GM19372 (cell line): ENCODE measurements around the gene SEMA4C.

Experiments used
- ATAC-seq: cut with Tn5 transposase; IDR thresholded peaks from one replicate; pipeline ENCODE4 v1.9.1; 2021; ENCODE audit warnings: mild to moderate bottlenecking, low read depth, moderate library complexity; ENCODE audit not compliant: unreplicated experiment

Gene SEMA4C

DNA sequence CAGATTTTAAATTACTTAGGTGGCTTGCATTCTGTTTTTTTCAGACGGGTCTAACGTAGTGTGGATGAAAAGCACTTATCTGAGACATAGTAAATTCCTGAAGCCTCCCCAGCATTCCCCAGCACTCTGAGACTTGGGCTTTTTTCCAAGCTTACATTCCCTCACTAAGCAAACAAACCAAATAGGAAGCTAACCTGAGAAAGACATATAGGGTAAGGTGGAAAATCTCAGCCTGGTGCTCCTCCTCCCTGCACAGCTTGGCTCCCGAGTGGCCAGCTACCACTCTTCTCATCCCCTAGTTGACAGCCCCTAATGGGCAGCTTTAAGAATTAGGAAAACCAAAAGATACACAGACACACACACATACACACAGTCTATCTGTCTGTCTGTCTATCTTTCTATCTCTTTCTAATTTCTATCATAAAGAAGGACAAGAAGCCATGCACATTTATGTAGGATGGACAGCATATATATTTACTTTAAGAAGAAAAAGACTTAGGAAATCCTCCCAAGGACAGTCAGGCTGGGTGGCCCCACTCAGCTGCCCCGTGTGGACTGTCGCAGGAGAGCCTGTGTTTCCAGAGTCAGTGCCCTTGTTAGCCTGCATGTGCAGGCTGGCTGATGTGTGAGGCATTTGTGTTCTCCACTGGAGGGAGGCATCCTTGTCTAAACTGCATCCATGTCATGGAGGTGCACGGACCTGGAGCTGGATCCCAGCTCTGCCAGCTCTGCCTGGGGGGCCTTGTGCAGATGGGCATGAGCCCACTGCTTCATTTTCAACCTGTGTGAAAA lies 45.6 kb downstream of the SEMA4C start:
- no peak for ATAC-seq

DNA sequence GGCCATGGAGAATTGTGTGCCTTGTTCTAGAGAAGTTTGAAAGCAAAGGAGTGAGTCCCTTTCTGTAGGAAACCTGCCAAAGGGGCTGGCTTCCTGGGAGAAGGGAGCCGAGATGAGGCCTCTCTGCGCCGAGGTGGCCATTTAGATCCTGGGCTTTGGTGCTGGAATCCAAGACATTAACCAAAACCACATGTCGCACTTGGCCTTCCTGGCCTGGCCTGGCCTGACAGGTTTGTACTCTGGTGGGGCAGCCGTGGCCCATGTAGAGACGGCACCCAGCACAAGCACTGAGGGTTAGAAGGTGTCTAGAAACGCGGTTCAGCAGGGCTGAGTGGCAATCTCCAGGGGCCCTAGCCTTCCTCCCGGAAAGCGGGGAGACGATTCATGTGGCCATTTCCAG lies 46.7 kb downstream of the SEMA4C start:
- ATAC-seq: no peak

DNA sequence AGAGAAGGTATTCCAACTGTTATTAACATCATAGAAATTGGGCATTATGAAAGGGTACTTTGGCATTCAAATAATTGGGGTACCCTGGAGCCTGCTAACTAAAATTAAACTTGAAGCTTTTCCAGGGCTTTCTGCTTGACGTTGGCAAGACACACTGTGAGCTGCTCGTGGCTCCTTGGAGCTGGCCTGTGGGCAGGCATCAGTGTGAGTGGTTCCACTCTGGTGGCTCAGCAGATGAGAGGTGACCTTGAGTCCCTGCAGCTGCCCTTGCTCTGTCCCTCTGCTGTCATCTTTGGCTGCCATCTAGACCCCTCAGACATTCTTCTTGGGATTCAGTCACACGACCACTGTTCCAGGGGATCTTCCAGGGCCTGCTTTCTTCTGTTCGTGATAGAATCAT lies 47.1 kb downstream of the SEMA4C start:
- no peak for ATAC-seq

DNA sequence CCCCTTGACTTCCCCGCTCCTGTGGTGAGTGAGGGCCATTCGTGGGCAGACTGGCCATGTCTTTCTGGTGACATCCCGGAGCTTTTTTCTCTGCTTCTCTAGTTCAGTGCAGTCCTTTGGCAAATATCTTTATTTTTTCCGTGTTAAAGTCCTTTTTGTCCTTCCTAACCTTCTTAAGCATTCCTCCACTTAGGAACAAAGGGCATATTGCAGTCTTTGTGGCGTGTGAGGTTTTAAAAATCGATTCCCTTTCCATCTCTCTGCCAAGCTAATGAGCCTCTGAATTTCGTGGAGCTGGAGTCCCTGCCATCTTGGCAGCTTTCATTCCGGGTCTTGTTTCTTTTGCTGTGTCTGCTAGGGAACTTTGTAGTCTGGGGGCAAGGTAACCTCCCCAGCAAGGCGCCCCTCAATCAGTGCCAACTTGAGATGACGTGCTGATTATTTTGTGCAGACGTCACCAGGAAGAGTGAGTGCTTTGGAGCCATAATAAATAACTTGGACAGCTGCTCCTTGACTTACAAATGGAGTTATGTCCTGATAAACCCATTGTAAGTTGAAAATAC lies 48.7 kb downstream of the SEMA4C start:
- ATAC-seq: no peak

DNA sequence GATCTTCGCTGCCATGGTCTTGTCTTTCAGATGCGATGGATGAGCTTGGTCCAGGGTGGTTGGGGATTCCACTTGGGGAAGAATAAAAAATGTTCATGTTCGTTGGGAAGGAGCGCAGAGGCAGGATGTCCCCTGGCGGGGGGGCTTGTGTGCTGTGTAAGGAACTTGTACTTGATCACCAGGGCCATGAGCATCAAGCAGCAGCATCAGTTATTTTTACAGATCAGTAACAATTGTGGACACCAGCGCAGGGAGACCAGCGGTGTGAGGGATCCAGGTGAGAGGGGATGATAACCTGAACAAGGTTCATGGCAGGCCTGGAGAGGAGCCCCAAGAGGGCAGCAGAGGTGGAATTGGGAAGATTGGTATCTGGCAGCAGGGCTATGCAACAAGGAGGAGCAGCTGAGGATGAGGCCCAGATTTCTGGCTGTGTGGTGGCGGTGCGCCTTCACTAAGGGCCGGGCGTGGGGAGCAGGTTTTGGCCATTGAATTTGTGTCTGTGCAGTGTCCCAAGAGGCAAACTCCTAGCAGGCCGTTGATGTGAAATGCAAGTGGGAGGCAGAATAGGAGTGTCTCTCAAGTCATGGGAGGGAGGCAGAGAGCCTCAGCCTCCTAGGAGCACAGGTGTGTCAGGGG lies 49.9 kb downstream of the SEMA4C start:
- ATAC-seq: no peak

DNA sequence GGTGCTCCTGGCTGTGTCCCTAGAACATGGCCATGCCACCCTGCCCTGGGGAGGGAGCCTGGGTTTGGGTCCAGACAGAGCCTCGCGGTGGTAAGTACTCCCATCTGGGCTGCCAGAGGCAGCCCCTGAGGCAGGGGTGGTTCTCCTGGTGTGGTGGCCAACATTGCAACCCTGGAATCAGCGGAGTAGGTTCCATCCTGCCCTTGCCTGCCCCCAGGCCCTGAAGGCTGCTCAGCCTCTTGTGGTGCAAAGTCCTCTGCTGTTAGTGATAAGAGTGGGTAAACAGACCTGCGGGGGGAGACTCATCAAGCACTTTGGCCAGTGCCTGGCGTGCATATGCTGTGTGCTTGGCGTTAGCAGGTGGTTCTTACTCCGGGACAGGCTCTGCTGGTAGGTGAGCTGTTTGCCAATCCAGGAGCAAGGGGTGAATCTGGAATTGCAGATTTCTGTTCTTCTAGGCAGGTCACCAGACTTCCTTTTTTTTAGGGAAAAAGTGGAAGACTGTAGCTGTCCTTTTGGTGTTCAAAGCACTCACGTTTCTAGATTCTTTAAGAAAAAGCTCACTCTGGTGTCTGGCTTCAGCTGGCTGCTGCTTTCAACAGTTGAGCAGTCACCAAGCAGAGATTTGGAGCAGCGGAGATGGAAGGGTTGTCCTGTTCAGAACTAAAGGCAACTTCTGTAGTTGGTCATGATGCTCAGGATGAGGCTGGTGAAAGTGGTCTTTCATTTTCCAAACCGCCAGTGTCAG lies 50.6 kb downstream of the SEMA4C start:
- no peak for ATAC-seq

DNA sequence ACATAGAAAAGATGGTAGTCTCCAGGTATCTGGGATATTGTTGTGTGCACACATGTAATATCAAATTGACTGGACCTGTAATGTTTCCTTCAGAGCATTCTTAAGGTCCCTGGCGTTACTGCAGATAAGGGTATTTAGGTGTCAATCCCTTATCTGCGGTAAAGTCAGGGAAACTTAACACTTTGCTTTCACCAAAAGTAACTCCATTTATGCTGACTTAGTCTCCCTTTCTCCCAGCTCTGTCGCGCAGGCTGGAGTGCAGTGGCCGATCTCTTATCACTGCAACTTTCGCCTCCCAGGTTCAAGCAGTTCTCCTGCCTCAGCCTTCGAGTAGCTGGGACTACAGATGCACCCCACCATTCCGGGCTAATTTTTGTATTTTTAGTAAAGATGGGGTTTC lies 52.0 kb downstream of the SEMA4C start:
- ATAC-seq: no peak

DNA sequence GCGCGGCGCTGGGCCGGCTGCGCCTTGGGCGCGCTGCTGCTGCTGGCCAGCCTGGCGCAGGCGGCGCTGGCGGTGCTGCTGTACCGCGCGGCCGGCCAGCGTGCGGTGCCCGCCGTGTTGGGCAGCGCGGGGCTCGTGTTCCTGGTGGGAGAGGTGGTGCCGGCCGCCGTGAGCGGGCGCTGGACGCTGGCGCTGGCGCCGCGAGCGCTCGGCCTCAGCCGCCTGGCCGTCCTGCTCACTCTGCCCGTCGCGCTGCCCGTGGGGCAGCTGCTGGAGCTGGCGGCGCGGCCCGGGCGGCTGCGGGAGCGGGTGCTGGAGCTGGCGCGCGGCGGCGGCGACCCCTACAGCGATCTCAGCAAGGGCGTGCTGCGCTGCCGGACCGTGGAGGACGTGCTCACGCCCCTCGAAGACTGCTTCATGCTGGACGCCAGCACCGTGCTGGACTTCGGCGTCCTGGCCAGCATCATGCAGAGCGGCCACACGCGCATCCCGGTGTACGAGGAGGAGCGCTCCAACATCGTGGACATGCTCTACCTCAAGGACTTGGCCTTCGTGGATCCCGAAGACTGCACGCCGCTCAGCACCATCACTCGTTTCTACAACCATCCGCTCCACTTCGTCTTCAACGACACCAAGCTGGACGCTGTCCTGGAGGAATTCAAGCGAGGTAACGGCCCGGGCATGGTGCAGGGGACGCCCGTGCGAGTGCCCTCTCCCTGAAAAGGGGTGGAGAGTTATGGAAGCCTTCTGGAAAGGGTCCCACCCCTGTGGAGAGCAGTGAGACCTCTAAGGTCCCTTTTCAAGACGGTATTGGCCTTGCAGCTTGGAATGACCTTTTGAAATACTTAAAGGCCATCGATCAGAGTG lies 52.8 kb downstream of the SEMA4C start:
- ATAC-seq: peak; percentile 32

DNA sequence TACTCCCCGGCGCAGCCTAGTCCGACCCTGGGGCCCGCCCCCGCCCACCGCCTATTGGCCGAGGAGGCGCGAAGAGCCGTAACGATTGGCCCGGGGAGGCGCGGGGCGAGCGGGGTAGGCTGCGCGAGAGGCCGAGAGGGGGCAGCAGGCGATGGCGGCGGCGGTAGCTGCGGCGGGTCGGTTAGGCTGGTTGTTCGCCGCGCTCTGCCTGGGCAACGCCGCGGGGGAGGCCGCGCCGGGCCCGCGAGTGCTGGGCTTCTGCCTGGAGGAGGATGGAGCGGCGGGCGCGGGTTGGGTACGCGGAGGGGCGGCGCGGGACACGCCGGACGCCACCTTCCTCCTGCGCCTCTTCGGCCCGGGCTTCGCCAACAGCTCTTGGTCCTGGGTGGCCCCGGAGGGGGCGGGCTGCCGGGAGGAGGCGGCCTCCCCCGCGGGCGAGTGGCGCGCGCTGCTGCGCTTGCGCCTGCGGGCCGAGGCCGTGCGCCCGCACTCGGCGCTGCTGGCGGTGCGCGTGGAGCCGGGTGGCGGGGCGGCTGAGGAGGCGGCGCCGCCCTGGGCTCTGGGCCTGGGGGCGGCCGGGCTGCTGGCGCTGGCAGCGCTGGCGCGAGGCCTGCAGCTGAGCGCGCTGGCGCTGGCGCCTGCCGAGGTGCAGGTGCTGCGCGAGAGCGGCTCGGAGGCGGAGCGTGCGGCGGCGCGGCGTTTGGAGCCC lies 53.6 kb downstream of the SEMA4C start, which contains the start of gene CNNM3:
Gene CNNM3 (plus strand): TSS at position 142 of the 709 bp plus-strand sequence. CDS start 10 bp downstream, at position 152.
- peak; percentile 85 for ATAC-seq

DNA sequence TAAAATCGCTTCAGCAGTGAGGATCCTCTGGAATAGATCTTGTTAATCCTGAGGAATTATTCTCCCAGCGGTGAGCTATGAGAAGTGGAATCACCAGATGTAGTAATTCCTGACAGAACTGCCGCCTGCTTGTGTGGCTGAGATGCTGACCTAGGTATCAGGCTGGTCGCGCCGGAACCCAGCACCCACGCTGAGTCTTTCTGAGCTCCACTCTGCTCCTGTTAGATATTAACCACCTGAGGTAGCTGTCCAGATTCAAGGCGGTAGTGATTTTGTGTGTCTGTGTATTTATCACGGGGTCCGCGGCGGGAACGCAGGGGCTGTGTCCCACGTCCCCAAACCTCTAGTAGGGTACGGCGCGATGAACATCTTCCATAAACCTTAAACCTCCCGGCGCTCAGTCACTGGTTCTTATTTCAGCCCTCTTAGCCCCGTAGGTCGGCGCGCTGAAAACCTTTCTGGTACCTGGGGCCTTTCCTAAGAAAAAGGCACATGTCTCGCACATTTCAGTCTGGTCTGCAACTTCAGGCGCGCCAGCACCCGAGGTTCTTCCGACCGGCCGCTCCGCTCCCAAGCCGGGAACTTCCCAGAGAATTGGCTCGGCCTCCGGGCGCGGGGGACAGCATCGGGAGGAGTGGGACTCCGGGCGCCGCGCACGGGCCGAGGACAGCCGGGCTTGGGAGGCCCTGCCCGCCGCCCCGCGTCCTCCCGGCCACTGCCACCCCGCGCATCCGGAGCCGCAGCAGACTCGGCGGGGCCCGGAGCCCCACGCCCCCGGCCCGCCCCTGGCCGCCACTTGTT lies 54.4 kb downstream of the SEMA4C start:
- ATAC-seq: no peak

DNA sequence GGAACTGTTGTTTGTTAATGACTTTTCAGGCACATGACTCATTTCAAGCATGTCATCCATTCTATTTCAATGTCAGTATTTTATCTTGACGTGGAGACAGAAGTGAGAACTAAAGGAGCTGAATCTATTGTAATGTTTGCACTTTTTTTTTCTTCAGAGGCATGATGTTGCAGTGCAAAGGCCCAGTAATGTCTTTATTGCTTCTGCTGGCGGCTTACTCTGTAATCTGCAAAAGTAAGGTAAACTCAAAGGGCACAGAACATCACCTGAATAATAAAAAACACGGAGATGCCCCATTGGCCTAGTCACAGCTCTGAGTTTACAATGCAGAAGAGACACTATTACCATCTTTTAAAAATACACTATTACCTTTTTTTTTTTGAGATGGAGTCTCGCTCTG lies 56.2 kb downstream of the SEMA4C start:
- no peak for ATAC-seq

DNA sequence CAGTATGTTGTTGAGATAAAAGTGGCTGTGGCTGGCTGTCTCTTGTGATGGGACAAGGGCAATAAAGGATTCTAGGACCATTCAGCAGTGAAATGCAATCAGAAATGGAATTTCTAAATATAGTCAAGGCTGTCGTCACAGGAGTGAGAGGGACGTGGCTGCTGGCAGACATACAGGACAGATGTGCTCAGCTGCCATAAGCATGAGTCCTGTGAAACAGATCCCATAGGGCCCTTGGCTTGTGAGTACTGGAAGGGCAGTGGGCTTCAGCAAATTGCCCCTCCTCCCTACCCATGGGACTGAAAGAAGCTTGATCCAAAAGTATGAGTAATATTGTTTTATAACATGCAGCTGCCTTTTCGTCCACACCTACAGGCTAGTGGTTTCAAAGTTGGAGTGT lies 58.0 kb downstream of the SEMA4C start:
- no peak for ATAC-seq

DNA sequence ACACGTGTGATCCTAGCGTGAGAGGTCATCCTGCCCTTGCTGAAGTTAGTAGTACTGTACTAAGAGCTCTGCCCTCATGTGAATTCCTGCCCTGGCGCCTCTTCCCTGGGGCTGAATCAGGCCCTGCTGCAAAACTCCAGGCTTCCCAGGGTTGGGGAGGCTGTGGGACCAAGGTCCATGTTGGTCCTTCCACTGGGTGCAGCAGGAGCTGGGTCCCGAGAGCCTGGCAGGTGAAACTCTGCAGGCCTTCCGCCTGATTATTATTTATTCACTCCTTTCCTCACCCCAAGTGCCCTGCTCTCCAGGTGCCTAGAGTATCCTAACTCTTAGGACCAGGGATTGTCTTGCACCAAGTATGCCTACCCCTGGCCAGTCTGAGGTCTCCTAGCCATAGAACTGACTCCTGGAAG lies 59.1 kb downstream of the SEMA4C start:
- ATAC-seq: no peak

DNA sequence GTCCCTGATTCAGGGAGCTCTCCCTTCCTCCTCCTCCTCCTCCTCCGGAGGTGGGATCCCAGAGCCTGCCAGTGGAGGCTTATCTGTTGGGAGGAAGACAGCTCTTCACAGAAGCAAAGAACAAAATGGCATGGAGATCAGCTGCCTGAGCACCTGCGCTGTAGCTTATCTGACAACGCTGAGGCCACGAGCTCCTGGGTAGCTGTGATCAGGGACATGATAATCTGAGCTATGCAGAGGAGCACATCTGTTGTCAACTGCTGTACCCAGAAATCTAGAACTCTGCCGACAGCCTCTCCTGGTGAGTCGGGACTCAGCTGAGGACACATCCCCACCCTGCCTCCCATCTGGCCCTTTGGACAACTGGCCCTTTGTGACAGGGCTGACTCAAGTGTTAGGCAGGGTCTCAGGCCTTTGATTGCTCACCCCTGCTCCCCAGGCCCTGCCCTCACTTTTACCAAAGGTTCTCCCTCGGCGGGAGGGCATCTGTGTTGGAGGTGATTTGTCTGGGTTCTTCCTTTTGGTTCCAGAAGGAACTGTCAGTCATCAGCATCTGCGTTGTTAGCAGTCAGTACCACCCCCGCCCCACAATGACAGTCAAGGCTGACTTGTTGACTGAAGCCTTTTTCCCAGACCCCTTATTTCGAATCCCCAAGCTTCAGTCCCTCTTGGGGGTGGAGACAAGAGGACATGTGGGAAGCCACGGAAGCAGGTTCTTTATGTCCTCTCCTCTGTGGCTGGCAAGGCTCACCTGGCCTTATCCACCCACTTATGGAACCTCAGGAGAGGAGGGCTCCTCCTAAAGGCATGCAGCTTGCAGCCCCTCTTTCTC lies 59.7 kb downstream of the SEMA4C start:
- no peak for ATAC-seq
